ENCODE measurements around the gene TUT1. TPM values are rescaled to one million over a fixed set of nuclear protein-coding genes. Genes with fewer than 3 reads are reported as not detected.

The TUT1 gene
- polyA plus RNA-seq, 3 donors = 15.8 to 16.2 (median 15.9) TPM

- no peak overlapping the region for H3K27ac ChIP-seq (ENCODE audit: low read depth, low read length)
- WGBS, 3 donors = 89 to 94% (median 92%) methylated on average over 19 of the region's 19 CpGs
Observed at GRCh38 chr11:62534779-62535545, 56.4 kb downstream of the TUT1 start.

DNA sequence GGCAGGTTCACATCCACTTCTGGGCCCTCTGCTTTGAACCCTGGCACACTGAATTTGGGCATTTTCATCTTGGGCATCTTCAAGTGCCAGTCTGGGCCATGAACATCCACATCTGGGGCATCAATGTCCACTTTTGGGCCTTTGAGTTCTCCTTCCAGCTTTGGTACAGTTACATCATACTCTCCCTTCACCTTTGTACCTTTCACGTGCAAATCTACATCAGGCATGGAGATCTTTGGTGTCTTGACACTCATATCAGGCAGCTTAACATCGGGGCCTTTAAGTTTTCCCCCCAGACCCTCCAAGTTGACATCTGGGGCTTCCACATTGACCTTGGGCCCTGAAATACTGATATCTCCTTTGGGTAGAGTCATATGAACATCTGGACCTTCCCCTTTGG is 59.2 kb downstream of the TUT1 start:
- 85 to 98% (median 96%) methylated on average over 2 of the region's 2 CpGs for WGBS, 3 donors
- no peak overlapping the region for H3K27ac ChIP-seq (ENCODE audit: low read depth, low read length)

Other genes starting within 250 kb of the TUT1 start
- under 1 TPM in 2 of 3 donors, not detected in 1; 0.54 to 0.82 TPM for gene SCGB1A1, start 172.5 kb downstream of the TUT1 start, polyA plus RNA-seq
- 100 to 1,000 TPM in 2 of 3 donors, 10 to 100 TPM in 1; 27.1 to 199 (median 193) TPM for gene AHNAK, start 44.7 kb downstream of the TUT1 start, polyA plus RNA-seq
- 1,000 to 10,000 TPM; 1,025 to 2,248 (median 1,633) TPM for gene EEF1G, start 17.6 kb downstream of the TUT1 start, polyA plus RNA-seq
- gene MTA2, start 10.3 kb upstream of the TUT1 start, polyA plus RNA-seq = 10 to 100 TPM; 17.3 to 72.4 (median 48.1) TPM
- gene EML3, start 21.3 kb upstream of the TUT1 start, polyA plus RNA-seq = 100 to 1,000 TPM in 1 of 3 donors, 10 to 100 TPM in 2; 23.6 to 103 (median 79.4) TPM
- 10 to 100 TPM in 2 of 3 donors, 1 to 10 TPM in 1; 3.6 to 25.6 (median 21.1) TPM for gene ROM1, start 21.7 kb upstream of the TUT1 start, polyA plus RNA-seq
- 10 to 100 TPM; 25.0 to 42.7 (median 39.8) TPM for gene B3GAT3, start 30.5 kb upstream of the TUT1 start, polyA plus RNA-seq
- gene GANAB, start 55.1 kb upstream of the TUT1 start, polyA plus RNA-seq = 100 to 1,000 TPM in 1 of 3 donors, 10 to 100 TPM in 2; 61.7 to 122 (median 86.9) TPM
- 10 to 100 TPM in 1 of 3 donors, 1 to 10 TPM in 2; 6.6 to 12.2 (median 7.8) TPM for gene INTS5, start 61.8 kb upstream of the TUT1 start, polyA plus RNA-seq
- 10 to 100 TPM; 46.5 to 78.3 (median 72.4) TPM for gene C11orf98, start 73.7 kb upstream of the TUT1 start, polyA plus RNA-seq
- gene CSKMT, start 73.8 kb upstream of the TUT1 start, polyA plus RNA-seq = 10 to 100 TPM in 2 of 3 donors, 1 to 10 TPM in 1; 9.7 to 18.6 (median 11.6) TPM
- gene UQCC3, start 80.2 kb upstream of the TUT1 start, polyA plus RNA-seq = 10 to 100 TPM in 2 of 3 donors, 1 to 10 TPM in 1; 9.4 to 16.0 (median 10.2) TPM
- 1 to 10 TPM; 2.4 to 5.2 (median 4.4) TPM for gene LBHD1, start 80.7 kb upstream of the TUT1 start, polyA plus RNA-seq
- gene UBXN1, start 87.5 kb upstream of the TUT1 start, polyA plus RNA-seq = 100 to 1,000 TPM; 127 to 237 (median 188) TPM
- gene LRRN4CL, start 98.0 kb upstream of the TUT1 start, polyA plus RNA-seq = 10 to 100 TPM in 2 of 3 donors, 1 to 10 TPM in 1; 4.3 to 39.1 (median 17.7) TPM
- gene BSCL2, start 115.9 kb upstream of the TUT1 start, polyA plus RNA-seq = 10 to 100 TPM; 45.9 to 61.7 (median 46.3) TPM
- gene GNG3, start 116.2 kb upstream of the TUT1 start, polyA plus RNA-seq = under 1 TPM in 2 of 3 donors, not detected in 1; 0.09 to 0.12 TPM
- gene HNRNPUL2, start 135.9 kb upstream of the TUT1 start, polyA plus RNA-seq = 10 to 100 TPM; 17.2 to 34.2 (median 23.1) TPM
- 10 to 100 TPM; 15.1 to 30.1 (median 16.2) TPM for gene TTC9C, start 137.0 kb upstream of the TUT1 start, polyA plus RNA-seq
- 1 to 10 TPM; 1.7 to 4.2 (median 2.9) TPM for gene ZBTB3, start 162.6 kb upstream of the TUT1 start, polyA plus RNA-seq
- 100 to 1,000 TPM in 1 of 3 donors, 10 to 100 TPM in 2; 53.7 to 104 (median 86.3) TPM for gene POLR2G, start 170.1 kb upstream of the TUT1 start, polyA plus RNA-seq
- 10 to 100 TPM; 13.1 to 18.2 (median 14.7) TPM for gene TAF6L, start 179.9 kb upstream of the TUT1 start, polyA plus RNA-seq
- 10 to 100 TPM; 46.0 to 65.1 (median 48.4) TPM for gene TMEM179B, start 195.9 kb upstream of the TUT1 start, polyA plus RNA-seq
- gene TMEM223, start 200.5 kb upstream of the TUT1 start, polyA plus RNA-seq = 10 to 100 TPM; 16.2 to 19.9 (median 19.3) TPM
- 10 to 100 TPM; 45.1 to 85.1 (median 68.3) TPM for gene NXF1, start 213.9 kb upstream of the TUT1 start, polyA plus RNA-seq
- gene STX5, start 240.5 kb upstream of the TUT1 start, polyA plus RNA-seq = 10 to 100 TPM; 29.6 to 40.2 (median 32.2) TPM
- gene TEX54, start 241.3 kb upstream of the TUT1 start, polyA plus RNA-seq = not detected
- gene WDR74, start 248.1 kb upstream of the TUT1 start, polyA plus RNA-seq = 10 to 100 TPM; 21.3 to 52.5 (median 37.5) TPM

Data from adipose tissue (tissue), 3 donors.